Measurements from ENCODE around the gene TSC22D4. TPM values are rescaled to one million over a fixed set of nuclear protein-coding genes. Genes with fewer than 3 reads are reported as not detected.
A peak's percentile ranks its signal among the peaks of the same experiment; 100 is the strongest.

TSC22D4 gene
- polyA plus RNA-seq, 2 of the 4 experiments (the other 2 are of a cell fraction) = 7.9 to 28.9 TPM

- no peak for TF ChIP-seq USF2 (IDR thresholded peaks at IDR 0.05)
- no peak for TF ChIP-seq MAZ (IDR thresholded peaks at IDR 0.05; ENCODE audit: borderline replicate concordance, low read depth, low read length)
- TF ChIP-seq TP53 (CRISPR knock-in tag; IDR thresholded peaks at IDR 0.05) = no peak; the same call in 1 of the 2 replicates
- TF ChIP-seq EHF (CRISPR knock-in tag; IDR thresholded peaks at IDR 0.05) = peak; percentile 16; the same call in 1 of the 2 replicates
- no peak for TF ChIP-seq BCL3 (IDR thresholded peaks at IDR 0.05)
- TF ChIP-seq HEYL (CRISPR knock-in tag; IDR thresholded peaks at IDR 0.05) = no peak
- TF ChIP-seq HOXB5 (CRISPR knock-in tag; IDR thresholded peaks at IDR 0.05) = no peak
- TF ChIP-seq JUN (IDR thresholded peaks at IDR 0.05) = peak in 1 of 2 experiments; percentile 12; a peak in 1 of 5 replicates
- TF ChIP-seq SREBF2 (IDR thresholded peaks at IDR 0.05) = no peak
- no peak for TF ChIP-seq HDAC2 (IDR thresholded peaks at IDR 0.05)
- no peak for TF ChIP-seq FOSL2 (IDR thresholded peaks at IDR 0.05)
- TF ChIP-seq FOSL2 (CRISPR knock-in tag; IDR thresholded peaks at IDR 0.05) = no peak
- TF ChIP-seq CEBPB (IDR thresholded peaks at IDR 0.05) = no peak
- TF ChIP-seq ATOH8 (CRISPR knock-in tag; IDR thresholded peaks at IDR 0.05; ENCODE audit: low read depth) = no peak
- no peak for TF ChIP-seq ELK1 (IDR thresholded peaks at IDR 0.05; ENCODE audit: low read depth, low read length)
- TF ChIP-seq KDM5A (IDR thresholded peaks at IDR 0.05) = no peak
- peak; percentile 89 for TF ChIP-seq TFCP2L1 (CRISPR knock-in tag; IDR thresholded peaks at IDR 0.05)
- no peak for TF ChIP-seq CTCF (IDR thresholded peaks at IDR 0.05)
- TF ChIP-seq JUNB (IDR thresholded peaks at IDR 0.05) = no peak
- peak; percentile 77; the same call in 1 of the 2 replicates for TF ChIP-seq FOSB (CRISPR knock-in tag; IDR thresholded peaks at IDR 0.05)
- peak; percentile 25; the same call in 1 of the 2 replicates for TF ChIP-seq RARB (CRISPR knock-in tag; IDR thresholded peaks at IDR 0.05)
- TF ChIP-seq FOXS1 (CRISPR knock-in tag; IDR thresholded peaks at IDR 0.05) = no peak
- TF ChIP-seq RFX5 (IDR thresholded peaks at IDR 0.05) = no peak
- TF ChIP-seq NR3C1 (IDR thresholded peaks at IDR 0.05) = no peak
- 0 out of 2 replicates have a peak, but pooled peaks have one; percentile 50 for TF ChIP-seq HMGXB4 (CRISPR knock-in tag; IDR thresholded peaks at IDR 0.05; ENCODE audit: borderline replicate concordance)
- TF ChIP-seq HES2 (IDR thresholded peaks at IDR 0.05) = no peak
- peak; percentile 65 for TF ChIP-seq HOXA7 (CRISPR knock-in tag; IDR thresholded peaks at IDR 0.05)
- peak; percentile 39; the same call in 1 of the 2 replicates for TF ChIP-seq PHF8 (IDR thresholded peaks at IDR 0.05; ENCODE audit: borderline replicate concordance, low read depth)
- no peak for TF ChIP-seq EP300 (IDR thresholded peaks at IDR 0.05)
- TF ChIP-seq ESRRA (IDR thresholded peaks at IDR 0.05; ENCODE audit: borderline replicate concordance, low read length) = no peak
- TF ChIP-seq ZSCAN20 (CRISPR knock-in tag; IDR thresholded peaks at IDR 0.05) = no peak
- TF ChIP-seq E2F6 (IDR thresholded peaks at IDR 0.05; ENCODE audit: borderline replicate concordance, low read depth) = 0 out of 2 replicates have a peak, but pooled peaks have one; percentile 42
Observed at GRCh38 chr7:100429637-100430492, 49.1 kb downstream of the TSC22D4 start, which contains the start of gene MEPCE (continued).

All from A549 (cell line).